Keratinocyte (primary cell): ENCODE data around the gene RRP36. TPM values are rescaled to one million over a fixed set of nuclear protein-coding genes. Genes with fewer than 3 reads are reported as not detected.

ENCODE experiments used
- DNase-seq: peaks from one replicate; pipeline ENCODE4 v3.0.0-alpha.2; 2011; ENCODE audit warnings: low read depth, missing footprints, low spot score
- FAIRE-seq: peaks from 2 replicates; lab custom pipeline; 2011; peaks lifted over from hg19 to GRCh38; lab: Jason Lieb, UNC
- H2AFZ ChIP-seq: 2 replicates; pipeline ENCODE4 v1.6.0; 2012; ENCODE audit warnings: low read length, control low read depth, inconsistent platforms; ENCODE audit not compliant: control insufficient read depth
- H3K27ac ChIP-seq: 2 replicates; pipeline ENCODE4 v1.5.1; 2011; ENCODE audit warnings: low read length; ENCODE audit not compliant: control insufficient read depth, insufficient read depth
- H3K27me3 ChIP-seq: 3 replicates; pipeline ENCODE4 v1.6.0; 2011; ENCODE audit warnings: low read length; ENCODE audit not compliant: control insufficient read depth, insufficient read depth; ENCODE audit errors: extremely low read depth
- H3K36me3 ChIP-seq, 2 experiments: 2 replicates in 1 of 2; 3 replicates in 1 of 2; pipeline ENCODE4 v1.5.1; 2011; ENCODE audit warnings: low read length in 2 of 2, mild to moderate bottlenecking in 1 of 2; ENCODE audit not compliant: control insufficient read depth in 2 of 2, insufficient read depth in 2 of 2; ENCODE audit errors: extremely low read depth in 1 of 2
- H3K4me1 ChIP-seq: 3 replicates; pipeline ENCODE4 v1.5.1; 2011; ENCODE audit warnings: low read length; ENCODE audit not compliant: control insufficient read depth, insufficient read depth; ENCODE audit errors: extremely low read depth
- H3K4me2 ChIP-seq: 3 replicates; pipeline ENCODE4 v1.6.0; 2011; ENCODE audit warnings: low read depth, low read length; ENCODE audit not compliant: control insufficient read depth, insufficient read depth; ENCODE audit errors: extremely low read depth
- H3K4me3 ChIP-seq, 3 experiments: fragments of 200-600 bp in 1 of 3; sonication (generic) in 1 of 3; 2 replicates in 2 of 3; 3 replicates in 1 of 3; pipeline ENCODE4 v1.5.1; 2011 to 2016; ENCODE audit warnings: low read length in 3 of 3, mild to moderate bottlenecking in 3 of 3, control low read depth in 2 of 3, inconsistent platforms in 1 of 3, low read depth in 1 of 3, mixed read lengths in 1 of 3, mixed run types in 1 of 3, moderate library complexity in 1 of 3; ENCODE audit not compliant: control insufficient read depth in 2 of 3, insufficient read depth in 2 of 3; ENCODE audit errors: extremely low read depth in 1 of 3
- H3K79me2 ChIP-seq: 2 replicates; pipeline ENCODE4 v1.6.0; 2012; ENCODE audit warnings: low read length; ENCODE audit not compliant: control insufficient read depth, insufficient read depth
- H3K9ac ChIP-seq: 3 replicates; pipeline ENCODE4 v1.6.0; 2011; ENCODE audit warnings: low read length; ENCODE audit not compliant: control insufficient read depth, insufficient read depth; ENCODE audit errors: extremely low read depth
- H3K9me1 ChIP-seq: 3 replicates; pipeline ENCODE4 v1.6.0; 2011; ENCODE audit warnings: low read length; ENCODE audit not compliant: control insufficient read depth, insufficient read depth; ENCODE audit errors: extremely low read depth
- H3K9me3 ChIP-seq: 2 replicates; pipeline ENCODE4 v1.5.1; 2012; ENCODE audit warnings: low read depth, low read length; ENCODE audit not compliant: control insufficient read depth
- H4K20me1 ChIP-seq: 3 replicates; pipeline ENCODE4 v1.6.0; 2011; ENCODE audit warnings: low read length; ENCODE audit not compliant: control insufficient read depth, insufficient read depth; ENCODE audit errors: extremely low read depth
- EZH2 ChIP-seq: IDR thresholded peaks from one replicate; pipeline ENCODE4 v1.6.1; 2012; ENCODE audit warnings: inconsistent platforms, mild to moderate bottlenecking, low read length, moderate library complexity
- dilution Hi-C: fragments of 300-500 bp; cut with MboI; formaldehyde crosslinking; loops from one replicate; pipeline ENCODE4 v1.7.0; 2020; ENCODE audit warnings: low sequenced_read_pairs; ENCODE audit not compliant: extremely low pct_ligation_motif_present
- polyA plus RNA-seq, 5 experiments: library from polyadenylated mRNA; depleted of rRNA in 3 of 5; stranded (reverse) in 3 of 5; stranded (forward) in 1 of 5; unstranded in 1 of 5; fragments of >200 nt; gene quantifications; 1 replicate in 1 of 5; 2 replicates in 3 of 5; 3 replicates in 1 of 5; pipeline versions ENCODE4 v1.2.1 to v1.2.3, GENCODE V29; 2011 to 2012; ENCODE audit warnings: missing spikeins in 2 of 5, low read depth in 1 of 5, low replicate concordance in 1 of 5
- TF ChIP-seq, protein P1 (sequence below), 3 experiments: IDR thresholded peaks in 1 of 3; conservative IDR thresholded peaks in 1 of 3; optimal IDR thresholded peaks in 1 of 3; 2 replicates in 2 of 3; 3 replicates in 1 of 3; pipeline versions ENCODE3 to v1.5.1; 2011; ENCODE audit warnings: low read length in 3 of 3, mild to moderate bottlenecking in 3 of 3, moderate library complexity in 2 of 3, control low read depth in 1 of 3, inconsistent platforms in 1 of 3; ENCODE audit not compliant: insufficient read depth in 2 of 3; ENCODE audit errors: extremely low read depth in 1 of 3

The RRP36 gene
- polyA plus RNA-seq, 1 donor (not counting 4 experiments of a cell fraction or from before 2014, with no cell fraction given), result 67.5 TPM

DNA sequence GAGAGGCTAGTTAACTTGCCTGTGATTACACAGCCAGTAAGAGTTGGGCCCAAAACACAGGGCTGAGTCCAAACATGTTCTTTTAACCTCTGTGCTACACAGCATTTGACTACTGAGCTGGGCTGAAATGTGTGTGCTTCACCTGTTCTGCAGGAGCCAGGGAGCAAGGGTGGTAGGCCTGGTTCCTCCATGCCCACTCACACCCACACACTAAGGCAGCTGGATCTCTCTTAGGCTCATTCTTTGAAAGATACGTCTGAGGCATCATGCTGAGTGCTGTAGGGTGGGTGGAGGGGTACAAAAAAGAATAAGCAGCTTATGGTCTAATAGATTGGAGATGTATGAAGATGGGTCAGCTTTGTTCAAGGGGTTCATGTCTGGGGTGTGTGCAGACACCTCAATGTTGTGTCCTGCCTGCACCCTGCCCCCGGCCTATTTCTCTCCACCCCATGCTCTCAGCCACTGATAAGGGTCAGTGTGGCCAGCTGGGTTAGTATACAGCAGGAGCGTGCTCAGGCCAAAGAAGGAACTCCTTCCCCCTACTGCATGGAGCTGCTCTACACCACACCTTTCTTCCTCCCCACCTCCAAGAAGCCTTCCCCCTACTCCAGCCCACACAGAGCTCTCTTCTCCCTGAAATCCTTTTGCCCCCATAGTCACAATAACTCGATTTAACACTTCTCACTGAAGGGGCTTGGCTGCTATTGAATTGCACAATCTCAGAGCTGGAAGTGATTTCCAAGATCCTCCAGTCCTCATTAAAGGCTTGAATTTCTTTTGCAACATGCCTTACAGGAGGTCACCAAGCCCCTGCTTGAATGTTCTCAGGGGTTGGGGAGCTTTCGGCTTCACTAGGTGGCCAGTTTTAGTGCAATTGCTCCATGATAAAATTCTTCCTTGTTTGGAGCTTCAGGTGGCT lies 33.6 kb upstream of the RRP36 start:
- no peak for TF ChIP-seq EZH2
- TF ChIP-seq, protein P1, sequence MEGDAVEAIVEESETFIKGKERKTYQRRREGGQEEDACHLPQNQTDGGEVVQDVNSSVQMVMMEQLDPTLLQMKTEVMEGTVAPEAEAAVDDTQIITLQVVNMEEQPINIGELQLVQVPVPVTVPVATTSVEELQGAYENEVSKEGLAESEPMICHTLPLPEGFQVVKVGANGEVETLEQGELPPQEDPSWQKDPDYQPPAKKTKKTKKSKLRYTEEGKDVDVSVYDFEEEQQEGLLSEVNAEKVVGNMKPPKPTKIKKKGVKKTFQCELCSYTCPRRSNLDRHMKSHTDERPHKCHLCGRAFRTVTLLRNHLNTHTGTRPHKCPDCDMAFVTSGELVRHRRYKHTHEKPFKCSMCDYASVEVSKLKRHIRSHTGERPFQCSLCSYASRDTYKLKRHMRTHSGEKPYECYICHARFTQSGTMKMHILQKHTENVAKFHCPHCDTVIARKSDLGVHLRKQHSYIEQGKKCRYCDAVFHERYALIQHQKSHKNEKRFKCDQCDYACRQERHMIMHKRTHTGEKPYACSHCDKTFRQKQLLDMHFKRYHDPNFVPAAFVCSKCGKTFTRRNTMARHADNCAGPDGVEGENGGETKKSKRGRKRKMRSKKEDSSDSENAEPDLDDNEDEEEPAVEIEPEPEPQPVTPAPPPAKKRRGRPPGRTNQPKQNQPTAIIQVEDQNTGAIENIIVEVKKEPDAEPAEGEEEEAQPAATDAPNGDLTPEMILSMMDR (optimal IDR thresholded peaks at IDR 0.05 in 1 of 3, IDR thresholded peaks at IDR 0.05 in 1 of 3, conservative IDR thresholded peaks at IDR 0.05 in 1 of 3; ENCODE audit: extremely low read depth in 1 of 3, insufficient read depth in 2 of 3, low read length in 3 of 3), result no peak
- Histone ChIP-seq H3K4me2 (no peak overlapping the region), H3K9me1 (peaks cover 5% of the 10 kb centered on the region), H3K79me2 (peaks cover 28% of the 10 kb centered on the region), H3K4me3 (no peak overlapping the region), H3K27me3 (no peaks in the 10 kb centered on the region), H3K4me1 (peaks cover 21% of the 10 kb centered on the region), H3K36me3 (peaks cover 19 to 20% of the 10 kb centered on the region in 2 experiments), H2AFZ (no peak overlapping the region), H3K9ac (no peak overlapping the region), H3K27ac (no peak overlapping the region), H3K9me3 (no peaks in the 10 kb centered on the region), H4K20me1 (no peaks in the 10 kb centered on the region)
- no peak for DNase-seq
- dilution Hi-C loops, result no loop called here
- no peak for FAIRE-seq

DNA sequence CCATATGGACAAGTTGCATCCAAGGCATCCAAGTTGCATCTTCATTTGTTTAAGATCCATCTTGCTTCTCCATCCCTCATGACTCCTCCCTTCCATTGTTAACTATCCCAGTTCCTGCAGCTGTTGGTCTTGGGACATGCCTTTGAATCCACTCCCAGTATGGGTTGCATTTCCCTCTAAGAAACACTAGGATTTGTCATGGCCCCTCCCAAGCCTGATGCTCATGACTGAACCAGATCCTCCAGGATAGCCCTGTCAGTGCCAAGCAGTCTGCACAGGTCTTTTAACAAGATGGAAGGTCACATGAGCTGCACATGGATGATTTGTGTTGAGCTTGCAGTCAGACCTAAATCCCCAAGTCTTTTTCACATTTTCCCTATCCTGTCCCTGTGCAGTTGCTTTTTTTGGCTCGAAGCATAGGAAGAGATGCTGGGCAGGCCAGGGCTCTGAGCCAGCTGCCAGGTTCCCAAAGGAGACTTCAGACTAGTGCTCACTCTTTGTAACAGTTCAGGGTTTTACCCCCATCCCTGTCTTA lies 32.9 kb upstream of the RRP36 start:
- no peak for TF ChIP-seq EZH2
- TF ChIP-seq, protein P1 (optimal IDR thresholded peaks at IDR 0.05 in 1 of 3, IDR thresholded peaks at IDR 0.05 in 1 of 3, conservative IDR thresholded peaks at IDR 0.05 in 1 of 3; ENCODE audit: extremely low read depth in 1 of 3, insufficient read depth in 2 of 3, low read length in 3 of 3), result no peak
- H3K27me3 ChIP-seq, result no peaks in the 10 kb centered on the region
- peaks cover 28% of the 10 kb centered on the region for H3K79me2 ChIP-seq
- no peak overlapping the region for H3K4me2 ChIP-seq
- no peak overlapping the region for H3K9ac ChIP-seq
- no peak for FAIRE-seq
- DNase-seq, result no peak
- no peaks in the 10 kb centered on the region for H3K9me3 ChIP-seq
- H3K9me1 ChIP-seq, result peaks cover 5% of the 10 kb centered on the region
- peaks cover 19 to 20% of the 10 kb centered on the region in 2 experiments for H3K36me3 ChIP-seq
- no peak overlapping the region for H3K4me3 ChIP-seq
- dilution Hi-C loops, result no loop called here
- no peak overlapping the region for H3K27ac ChIP-seq
- no peak overlapping the region for H2AFZ ChIP-seq
- H3K4me1 ChIP-seq, result peaks cover 21% of the 10 kb centered on the region
- H4K20me1 ChIP-seq, result no peaks in the 10 kb centered on the region
